Activated naive CD4-positive, alpha-beta T cell treated with anti-CD3 and anti-CD28 coated beads for 36 hours (primary cell): ENCODE measurements around the gene SND1. TPM values are rescaled to one million over a fixed set of nuclear protein-coding genes. Genes with fewer than 3 reads are reported as not detected.

ENCODE experiments used
- CTCF ChIA-PET: fragments of 350-600 bp; sonication (Branson Sonifier 250); formaldehyde crosslinking; loops from one replicate; lab custom pipeline; 2021; ENCODE audit warnings: antibody characterized with exemption; lab: Charles Lee
- DNase-seq: peaks from one replicate; pipeline ENCODE4 v3.0.0-alpha.2; 2020
- H3K27ac Mint-ChIP-seq: one replicate; pipeline ENCODE4 v1.8.0; 2021; ENCODE audit warnings: mild to moderate bottlenecking, mixed read lengths
- H3K27me3 Mint-ChIP-seq: one replicate; pipeline ENCODE4 v1.8.0; 2021; ENCODE audit warnings: low read depth, mixed read lengths
- H3K36me3 Mint-ChIP-seq: one replicate; pipeline ENCODE4 v1.8.0; 2021; ENCODE audit warnings: low read depth, mixed read lengths
- H3K4me1 Mint-ChIP-seq: one replicate; pipeline ENCODE4 v1.8.0; 2021; ENCODE audit warnings: low read depth, mixed read lengths
- H3K4me3 Mint-ChIP-seq: one replicate; pipeline ENCODE4 v1.8.0; 2021; ENCODE audit warnings: mild to moderate bottlenecking, moderate library complexity, mixed read lengths
- H3K9me3 Mint-ChIP-seq: one replicate; pipeline ENCODE4 v1.8.0; 2021; ENCODE audit warnings: mixed read lengths
- intact Hi-C: fragments of 100-400 bp; cut with micrococcal nuclease; formaldehyde crosslinking; loops from one replicate; pipeline ENCODE4 v1.15.1; 2023
- total RNA-seq, 2 experiments: library from RNA; stranded (reverse); gene quantifications; one replicate each; pipeline ENCODE4 v1.2.3, GENCODE V29; 2021

SND1 gene
- total RNA-seq, 2 experiments from 2014 or later: 184 to 211 TPM

DNA sequence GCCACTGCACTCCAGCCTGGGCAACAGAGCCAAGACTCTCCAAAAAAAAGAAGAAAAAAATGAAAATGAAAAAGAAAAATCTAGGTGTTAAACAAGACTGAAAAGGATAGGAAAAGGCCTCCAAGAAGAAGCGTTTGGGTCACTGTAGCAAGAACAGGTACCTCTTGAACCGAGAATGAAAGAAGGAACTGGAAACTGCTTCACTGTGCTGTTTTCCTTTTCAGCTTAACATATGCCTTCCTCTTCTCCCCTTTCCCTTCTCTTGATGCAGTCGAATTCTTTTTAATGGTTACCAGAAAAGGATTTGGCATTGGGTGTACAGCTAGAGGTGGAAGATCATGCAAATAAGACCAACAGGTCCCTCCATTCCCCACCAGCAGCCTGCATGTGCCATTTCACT is 351.2 kb downstream of the SND1 start:
- no peaks in the 10 kb centered on the region for H3K9me3 Mint-ChIP-seq
- H3K4me3 Mint-ChIP-seq: no peak overlapping the region
- H3K27ac Mint-ChIP-seq: no peak overlapping the region
- no peak for DNase-seq
- H3K36me3 Mint-ChIP-seq: peaks cover 21% of the 10 kb centered on the region
- CTCF ChIA-PET: no interaction called here
- intact Hi-C loops: no loop called here
- peaks cover 14% of the 10 kb centered on the region for H3K4me1 Mint-ChIP-seq
- no peaks in the 10 kb centered on the region for H3K27me3 Mint-ChIP-seq

GRCh38 chr7:128003787-128004186 is 351.8 kb downstream of the SND1 start:
- Mint-ChIP-seq H3K27ac (no peak overlapping the region), H3K4me3 (no peak overlapping the region), H3K9me3 (no peaks in the 10 kb centered on the region), H3K36me3 (peaks cover 19% of the 10 kb centered on the region), H3K4me1 (peaks cover 14% of the 10 kb centered on the region), H3K27me3 (no peaks in the 10 kb centered on the region)
- DNase-seq: no peak
- CTCF ChIA-PET: no interaction called here
- intact Hi-C loops: no loop called here

- H3K27ac Mint-ChIP-seq: no peak overlapping the region
Measured at GRCh38 chr7:128004623-128005022, 352.6 kb downstream of the SND1 start.

GRCh38 chr7:128005117-128005516 is 353.1 kb downstream of the SND1 start:
- Mint-ChIP-seq H3K4me1 (peaks cover 13% of the 10 kb centered on the region), H3K27ac (no peak overlapping the region), H3K36me3 (peaks cover 22% of the 10 kb centered on the region), H3K4me3 (no peak overlapping the region), H3K9me3 (no peaks in the 10 kb centered on the region), H3K27me3 (no peaks in the 10 kb centered on the region)
- intact Hi-C loops: no loop called here
- no peak for DNase-seq
- CTCF ChIA-PET: no interaction called here

More at GRCh38 chr7:128004623-128005022, 352.6 kb downstream of the SND1 start:
- Mint-ChIP-seq H3K27me3 (no peaks in the 10 kb centered on the region), H3K36me3 (peaks cover 20% of the 10 kb centered on the region), H3K9me3 (no peaks in the 10 kb centered on the region), H3K4me3 (no peak overlapping the region), H3K4me1 (peaks cover 13% of the 10 kb centered on the region)
- DNase-seq: no peak
- intact Hi-C loops: no loop called here
- CTCF ChIA-PET: no interaction called here

GRCh38 chr7:128005759-128006159 is 353.8 kb downstream of the SND1 start:
- intact Hi-C loops: no loop called here
- CTCF ChIA-PET: interaction anchor here (0.6 kb wide), 1 partner anchor 42 kb away, joined by 3 read pairs; no protein-coding TSS in a partner anchor
- peaks cover 21% of the 10 kb centered on the region for H3K36me3 Mint-ChIP-seq

DNA sequence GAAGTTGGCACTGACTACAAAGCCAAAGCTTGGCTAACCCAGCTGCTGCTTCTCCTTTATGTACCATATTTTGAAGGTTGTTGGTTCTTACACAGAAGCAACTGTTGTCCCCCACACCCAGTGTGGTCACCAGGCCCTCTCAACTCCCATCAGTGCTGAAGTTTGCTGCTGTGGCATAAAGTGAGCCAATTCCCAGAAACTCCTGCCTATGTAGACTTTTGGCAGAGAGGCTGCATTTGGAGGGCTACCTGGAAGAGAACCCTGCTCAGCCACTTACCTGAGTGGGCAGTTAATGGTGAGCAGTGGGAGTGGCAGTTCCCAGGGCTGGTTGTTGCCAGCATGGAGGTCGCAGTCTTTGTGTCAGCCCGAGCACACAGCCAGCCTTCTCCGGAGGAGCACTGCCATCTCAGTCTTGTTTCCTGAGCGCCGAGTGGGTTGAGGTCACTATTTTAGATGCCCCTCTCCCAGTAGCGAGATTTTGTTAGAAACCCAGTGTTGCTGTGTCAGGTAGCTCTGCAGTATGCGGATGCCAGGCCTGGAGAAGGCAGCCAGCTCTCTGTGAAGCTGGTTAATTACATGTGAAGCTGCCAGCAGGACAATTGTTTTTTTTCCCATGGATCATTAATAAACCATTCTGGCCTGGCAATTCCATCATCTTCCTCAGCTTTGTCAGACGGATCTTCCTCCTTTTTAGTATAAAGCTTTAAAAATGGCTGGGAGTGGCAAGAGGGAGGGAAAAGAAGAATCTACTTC is 354.7 kb downstream of the SND1 start:
- CTCF ChIA-PET: interaction anchor here (0.6 kb wide), 1 partner anchor 660 kb away, joined by 3 read pairs; no protein-coding TSS in a partner anchor
- H3K4me3 Mint-ChIP-seq: no peak overlapping the region
- H3K4me1 Mint-ChIP-seq: peaks cover 9% of the 10 kb centered on the region
- no peak overlapping the region for H3K27ac Mint-ChIP-seq
- intact Hi-C loops: no loop called here
- no peaks in the 10 kb centered on the region for H3K27me3 Mint-ChIP-seq
- H3K9me3 Mint-ChIP-seq: no peaks in the 10 kb centered on the region
- DNase-seq: no peak
- H3K36me3 Mint-ChIP-seq: peaks cover 18% of the 10 kb centered on the region

More at GRCh38 chr7:128005759-128006159, 353.8 kb downstream of the SND1 start:
- Mint-ChIP-seq H3K27me3 (no peaks in the 10 kb centered on the region), H3K27ac (no peak overlapping the region), H3K4me1 (peaks cover 12% of the 10 kb centered on the region), H3K4me3 (no peak overlapping the region), H3K9me3 (no peaks in the 10 kb centered on the region)
- no peak for DNase-seq

- Mint-ChIP-seq H3K4me1 (peaks cover 7% of the 10 kb centered on the region), H3K27ac (no peak overlapping the region), H3K9me3 (no peaks in the 10 kb centered on the region), H3K36me3 (peaks cover 19% of the 10 kb centered on the region), H3K4me3 (no peak overlapping the region), H3K27me3 (no peaks in the 10 kb centered on the region)
- no peak for DNase-seq
- intact Hi-C loops: no loop called here
- CTCF ChIA-PET: no interaction called here
Measured at GRCh38 chr7:128007303-128007680, 355.3 kb downstream of the SND1 start.

GRCh38 chr7:128008141-128008540 is 356.1 kb downstream of the SND1 start:
- peaks cover 19% of the 10 kb centered on the region for H3K36me3 Mint-ChIP-seq

DNA sequence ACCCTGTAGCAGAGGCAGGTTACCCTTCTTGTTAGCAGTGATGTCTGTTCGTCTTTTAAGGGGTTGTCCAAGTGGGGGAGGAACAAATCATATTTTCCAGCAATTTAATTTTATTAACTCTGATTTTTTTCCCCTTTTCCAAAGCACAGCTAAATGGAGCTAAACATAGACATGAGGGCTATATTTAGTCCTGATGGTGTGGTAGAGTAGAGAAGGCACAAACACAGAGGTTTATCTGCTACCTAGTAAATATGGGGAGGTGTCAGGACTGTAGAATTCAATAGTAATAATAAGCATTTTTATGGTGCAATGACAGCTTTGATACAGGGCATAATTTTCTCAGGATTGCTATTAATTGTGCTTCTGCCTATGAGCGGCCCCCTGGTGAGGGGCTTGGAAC is 356.8 kb downstream of the SND1 start:
- peaks cover 18% of the 10 kb centered on the region for H3K36me3 Mint-ChIP-seq
- no peak overlapping the region for H3K4me3 Mint-ChIP-seq
- no peak for DNase-seq
- H3K9me3 Mint-ChIP-seq: no peaks in the 10 kb centered on the region
- CTCF ChIA-PET: no interaction called here
- no peak overlapping the region for H3K27ac Mint-ChIP-seq
- no peaks in the 10 kb centered on the region for H3K27me3 Mint-ChIP-seq
- intact Hi-C loops: no loop called here
- H3K4me1 Mint-ChIP-seq: no peaks in the 10 kb centered on the region

More at GRCh38 chr7:128008141-128008540, 356.1 kb downstream of the SND1 start:
- peaks cover 2% of the 10 kb centered on the region for H3K4me1 Mint-ChIP-seq
- CTCF ChIA-PET: no interaction called here
- no peaks in the 10 kb centered on the region for H3K27me3 Mint-ChIP-seq
- H3K4me3 Mint-ChIP-seq: no peak overlapping the region
- no peak for DNase-seq
- H3K27ac Mint-ChIP-seq: no peak overlapping the region
- intact Hi-C loops: no loop called here
- H3K9me3 Mint-ChIP-seq: no peaks in the 10 kb centered on the region

GRCh38 chr7:128010391-128011127 is 358.6 kb downstream of the SND1 start:
- CTCF ChIA-PET: no interaction called here
- no peak overlapping the region for H3K27ac Mint-ChIP-seq
- H3K9me3 Mint-ChIP-seq: no peaks in the 10 kb centered on the region
- H3K27me3 Mint-ChIP-seq: no peaks in the 10 kb centered on the region
- H3K4me1 Mint-ChIP-seq: no peaks in the 10 kb centered on the region
- H3K4me3 Mint-ChIP-seq: no peak overlapping the region
- intact Hi-C loops: no loop called here
- DNase-seq: no peak
- peaks cover 15% of the 10 kb centered on the region for H3K36me3 Mint-ChIP-seq

DNA sequence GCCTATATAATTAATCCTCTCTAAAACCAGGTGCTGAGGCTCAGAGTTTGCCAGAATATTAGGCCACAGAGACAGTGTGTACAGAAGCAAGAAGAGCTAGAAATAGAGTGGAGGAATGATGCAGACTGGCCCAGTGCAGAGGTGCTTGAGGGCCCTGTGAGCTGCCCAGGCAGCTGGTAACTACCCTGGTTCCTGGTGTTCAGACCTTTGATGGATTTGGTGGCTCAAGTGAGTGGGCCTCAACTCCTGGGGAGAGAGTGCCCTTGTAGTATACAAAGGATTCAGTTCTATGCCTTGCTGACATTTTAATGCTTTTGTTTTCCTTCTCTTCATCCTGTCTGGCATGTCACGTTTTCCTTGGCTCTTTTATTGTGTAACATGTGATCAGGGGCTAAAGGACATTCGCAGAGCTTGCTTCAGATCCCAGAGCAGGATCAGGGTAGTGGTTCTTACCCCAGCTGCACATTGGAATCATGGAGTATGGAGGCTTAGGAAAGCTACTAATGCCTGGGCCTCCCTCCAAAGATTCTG is 359.2 kb downstream of the SND1 start:
- no peaks in the 10 kb centered on the region for H3K9me3 Mint-ChIP-seq
- H3K4me1 Mint-ChIP-seq: no peaks in the 10 kb centered on the region
- no peak overlapping the region for H3K27ac Mint-ChIP-seq
- no peak overlapping the region for H3K4me3 Mint-ChIP-seq
- no peaks in the 10 kb centered on the region for H3K27me3 Mint-ChIP-seq
- no peak for DNase-seq
- peaks cover 14% of the 10 kb centered on the region for H3K36me3 Mint-ChIP-seq
- intact Hi-C loops: no loop called here
- CTCF ChIA-PET: no interaction called here

DNA sequence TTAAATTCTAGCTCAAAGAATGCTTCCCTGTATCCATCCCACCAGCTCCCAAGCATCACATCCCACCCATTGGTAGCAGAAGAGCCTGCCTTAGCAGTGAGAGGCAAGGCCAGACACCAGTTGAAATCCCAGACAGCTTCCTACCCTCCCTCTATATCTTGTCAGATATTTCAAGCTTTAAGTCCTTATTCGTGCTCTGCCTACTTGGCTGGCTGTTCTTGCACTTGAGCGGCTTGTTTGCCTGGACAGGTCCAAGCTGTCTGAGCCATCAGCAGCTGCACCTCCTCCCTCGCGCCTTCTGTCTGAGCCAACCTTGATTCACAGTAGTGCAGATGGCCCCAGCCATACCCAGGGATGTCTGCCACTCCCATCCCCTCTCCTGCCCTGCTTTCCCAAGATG is 362.8 kb downstream of the SND1 start:
- CTCF ChIA-PET: no interaction called here
- no peak for DNase-seq
- Mint-ChIP-seq H3K9me3 (no peaks in the 10 kb centered on the region), H3K27ac (no peak overlapping the region), H3K4me3 (no peak overlapping the region), H3K4me1 (no peaks in the 10 kb centered on the region), H3K36me3 (peaks cover 13% of the 10 kb centered on the region), H3K27me3 (no peaks in the 10 kb centered on the region)
- intact Hi-C loops: no loop called here
